Endothelial cell of umbilical vein (primary cell): ENCODE data around the gene AGBL4. TPM values are rescaled to one million over a fixed set of nuclear protein-coding genes. Genes with fewer than 3 reads are reported as not detected.

ENCODE experiments used
- BruUV-seq: library from RNA; stranded (reverse); fragments of 400-500 nt; replicated peaks from 2 replicates; lab custom pipeline; 2021; lab: Mats Ljungman, UMichigan
- CTCF ChIA-PET: fragments of 300-600, 350-600 bp; sonication (Branson Sonifier 250); formaldehyde crosslinking; loops from one replicate; lab custom pipeline; 2021; ENCODE audit warnings: antibody characterized with exemption, inconsistent platforms; lab: Charles Lee
- POLR2A ChIA-PET: fragments of 300-600, 350-600 bp; sonication (Branson Sonifier 250); formaldehyde crosslinking; loops from one replicate; lab custom pipeline; 2021; ENCODE audit warnings: antibody characterized with exemption, inconsistent platforms; lab: Charles Lee
- DNase-seq: peaks from one replicate; pipeline ENCODE4 v3.0.0-alpha.2; 2011; ENCODE audit warnings: low read depth, low spot score
- FAIRE-seq: peaks from 2 replicates; lab custom pipeline; 2011; peaks lifted over from hg19 to GRCh38; lab: Jason Lieb, UNC
- H2AFZ ChIP-seq: 2 replicates; pipeline ENCODE4 v1.6.0; 2012; ENCODE audit warnings: low read depth, low read length, control low read depth, inconsistent platforms
- H3K27ac ChIP-seq: 2 replicates; pipeline ENCODE4 v1.5.1; 2011; ENCODE audit warnings: low read depth, mild to moderate bottlenecking, control low read depth, low read length, moderate library complexity; ENCODE audit not compliant: insufficient read depth
- H3K27me3 ChIP-seq, 2 experiments: 2 replicates each; pipeline versions ENCODE4 v1.6.0 to v1.6.1; 2011; ENCODE audit warnings: low read length in 2 of 2, mixed read lengths in 1 of 2; ENCODE audit not compliant: control insufficient read depth in 2 of 2, insufficient read depth in 2 of 2
- H3K36me3 ChIP-seq, 2 experiments: 2 replicates in 1 of 2; 3 replicates in 1 of 2; pipeline ENCODE4 v1.5.1; 2011; ENCODE audit warnings: low read length in 2 of 2, mild to moderate bottlenecking in 1 of 2, moderate library complexity in 1 of 2; ENCODE audit not compliant: control insufficient read depth in 2 of 2, insufficient read depth in 2 of 2; ENCODE audit errors: extremely low read depth in 1 of 2
- H3K4me1 ChIP-seq: 3 replicates; pipeline ENCODE4 v1.5.1; 2011; ENCODE audit warnings: mild to moderate bottlenecking, low read length; ENCODE audit not compliant: control insufficient read depth, insufficient read depth; ENCODE audit errors: extremely low read depth
- H3K4me2 ChIP-seq: 2 replicates; pipeline ENCODE4 v1.6.1; 2011; ENCODE audit warnings: low read length, control low read depth, mixed read lengths; ENCODE audit not compliant: insufficient read depth
- H3K4me3 ChIP-seq, 3 experiments: fragments of 200-600 bp in 1 of 3; sonication (generic), shearing (Covaris generic) in 1 of 3; replicated peaks in 1 of 3; 2 replicates each; pipeline ENCODE4 v1.5.1; 2011 to 2016; ENCODE audit warnings: control low read depth in 3 of 3, low read length in 3 of 3, mild to moderate bottlenecking in 2 of 3, inconsistent platforms in 1 of 3, low read depth in 1 of 3, moderate library complexity in 1 of 3; ENCODE audit not compliant: insufficient read depth in 1 of 3
- H3K79me2 ChIP-seq: 2 replicates; pipeline ENCODE4 v1.6.0; 2012; ENCODE audit warnings: low read length, inconsistent platforms; ENCODE audit not compliant: control insufficient read depth, insufficient read depth
- H3K9ac ChIP-seq: replicated peaks from 2 replicates; pipeline ENCODE3; 2011; ENCODE audit warnings: low read length, control low read depth; ENCODE audit not compliant: insufficient read depth; ENCODE audit errors: extremely low read depth
- H3K9me1 ChIP-seq: replicated peaks from 3 replicates; pipeline ENCODE4 v1.6.0; 2011; ENCODE audit warnings: mild to moderate bottlenecking, low read length; ENCODE audit not compliant: control insufficient read depth, insufficient read depth; ENCODE audit errors: extremely low read depth
- H3K9me3 ChIP-seq: replicated peaks from 2 replicates; pipeline ENCODE4 v1.5.1; 2012; ENCODE audit warnings: low read length, inconsistent platforms; ENCODE audit not compliant: control insufficient read depth, insufficient read depth
- H4K20me1 ChIP-seq: replicated peaks from 2 replicates; pipeline ENCODE3; 2011; ENCODE audit warnings: mild to moderate bottlenecking, low read length; ENCODE audit not compliant: control insufficient read depth, insufficient read depth; ENCODE audit errors: extremely low read depth
- EZH2 ChIP-seq: IDR thresholded peaks from 2 replicates; pipeline ENCODE4 v1.6.1; 2012; ENCODE audit warnings: borderline replicate concordance, low read depth, mild to moderate bottlenecking, moderate library complexity, low read length, inconsistent platforms; ENCODE audit not compliant: severe bottlenecking
- FOS ChIP-seq: IDR thresholded peaks from 2 replicates; pipeline ENCODE4 v1.6.1; 2011; ENCODE audit warnings: mild to moderate bottlenecking, low read length, moderate library complexity, borderline replicate concordance; ENCODE audit not compliant: insufficient read depth
- GATA2 ChIP-seq: IDR thresholded peaks from 2 replicates; pipeline ENCODE4 v1.7.0; 2011; ENCODE audit warnings: low read depth, mild to moderate bottlenecking, moderate library complexity, mixed read lengths, low read length; ENCODE audit not compliant: insufficient read length, insufficient read depth
- JUN ChIP-seq: IDR thresholded peaks from 2 replicates; pipeline ENCODE4 v1.6.1; 2011; ENCODE audit warnings: borderline replicate concordance, low read depth; ENCODE audit not compliant: insufficient read length, insufficient read depth
- MYC ChIP-seq: IDR thresholded peaks from one replicate; pipeline ENCODE4 v1.6.1; 2011; ENCODE audit warnings: mild to moderate bottlenecking, low read depth, low read length
- POLR2A ChIP-seq: IDR thresholded peaks from 2 replicates; pipeline ENCODE4 v1.6.1; 2012; ENCODE audit warnings: low read depth, mild to moderate bottlenecking, control low read depth, low read length
- POLR2AphosphoS5 ChIP-seq: IDR thresholded peaks from 2 replicates; pipeline ENCODE4 v1.6.1; 2012; ENCODE audit warnings: low read depth, mild to moderate bottlenecking, control low read depth, low read length, moderate library complexity; ENCODE audit not compliant: insufficient read depth
- dilution Hi-C: fragments of 300-500 bp; cut with MboI; formaldehyde crosslinking; loops from one replicate; pipeline ENCODE4 v1.15.0; 2019; ENCODE audit warnings: low sequenced_read_pairs; ENCODE audit not compliant: extremely low pct_ligation_motif_present
- intact Hi-C: fragments of 100-400 bp; cut with micrococcal nuclease; formaldehyde crosslinking; loops from one replicate; pipeline ENCODE4 v1.10.0; 2022
- polyA plus RNA-seq, 4 experiments: library from polyadenylated mRNA; depleted of rRNA in 3 of 4; stranded (reverse) in 3 of 4; unstranded in 1 of 4; fragments of >200 nt; gene quantifications; 2 replicates each; pipeline versions ENCODE4 v1.2.1 to v1.2.3, GENCODE V29; 2011 to 2012; ENCODE audit warnings: missing spikeins in 1 of 4
- total RNA-seq: library from RNA; stranded (reverse); gene quantifications from 2 replicates; pipeline ENCODE4 v1.2.3, GENCODE V29; 2021
- TF ChIP-seq, protein P1 (sequence below): IDR thresholded peaks from 2 replicates; pipeline ENCODE4 v1.6.1; 2011; ENCODE audit not compliant: insufficient read depth, insufficient read length
- TF ChIP-seq, protein P2 (sequence below), 2 donors: IDR thresholded peaks; 1 replicate in 1 of 2; 2 replicates in 1 of 2; pipeline ENCODE4 v1.5.1; 2011; ENCODE audit warnings: low read length in 2 of 2, mild to moderate bottlenecking in 2 of 2, moderate library complexity in 2 of 2, control low read depth in 1 of 2, inconsistent platforms in 1 of 2, low read depth in 1 of 2; ENCODE audit not compliant: insufficient read depth in 1 of 2; ENCODE audit errors: extremely low read depth in 1 of 2

AGBL4 gene
- total and polyA plus RNA-seq, 2 donors (not counting 3 experiments of a cell fraction or from before 2014, with no cell fraction given), result not detected

DNA sequence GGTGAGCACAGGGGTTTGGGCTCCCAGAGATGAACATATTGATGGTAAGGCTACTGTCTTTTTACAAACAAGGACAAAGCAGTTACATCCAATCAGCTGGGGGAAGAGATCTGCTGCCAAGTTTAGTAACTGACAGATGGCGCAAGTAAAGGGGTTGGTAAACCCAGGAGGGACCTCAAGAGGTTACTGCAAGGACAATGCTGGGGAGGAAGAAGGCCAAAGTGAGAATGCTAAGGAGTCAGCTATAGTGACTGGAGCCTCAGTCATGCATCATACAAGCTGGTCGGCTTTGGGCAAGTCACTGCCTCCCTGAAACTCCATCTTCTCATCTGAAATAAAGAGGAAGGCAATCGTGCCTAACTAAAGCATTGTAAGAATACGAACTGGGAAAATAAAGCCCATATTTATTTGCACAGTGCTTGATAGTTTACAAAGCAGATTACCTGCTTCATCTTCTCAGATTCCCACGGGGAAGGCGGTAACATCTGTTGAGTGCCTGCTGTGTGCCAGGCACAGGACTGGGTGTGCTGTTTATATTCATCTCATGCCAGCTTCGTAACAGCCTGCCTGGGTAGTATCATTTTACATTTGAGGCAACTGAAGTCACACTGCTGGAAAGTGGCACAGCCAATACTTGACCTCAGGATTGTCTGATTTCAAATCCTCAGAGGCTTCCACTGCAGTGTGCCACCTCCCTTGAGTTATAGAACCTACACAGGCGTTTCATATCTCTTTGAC, 1361.9 kb downstream of the AGBL4 start:
- Histone ChIP-seq H3K4me1 (no peaks in the 10 kb centered on the region), H3K79me2 (no peaks in the 10 kb centered on the region), H3K4me2 (no peak overlapping the region), H3K9me1 (no peaks in the 10 kb centered on the region), H3K9me3 (no peaks in the 10 kb centered on the region), H4K20me1 (no peaks in the 10 kb centered on the region), H2AFZ (no peak overlapping the region), H3K36me3 (no peaks in the 10 kb centered on the region), H3K9ac (no peak overlapping the region), H3K27me3 (no peaks in the 10 kb centered on the region), H3K4me3 (no peak overlapping the region), H3K27ac (no peak overlapping the region)
- no peak for FAIRE-seq
- ChIA-PET POLR2A (no interaction called here), CTCF (no interaction called here)
- intact Hi-C loops, result no loop called here
- dilution Hi-C loops, result no loop called here
- TF ChIP-seq, protein P1, sequence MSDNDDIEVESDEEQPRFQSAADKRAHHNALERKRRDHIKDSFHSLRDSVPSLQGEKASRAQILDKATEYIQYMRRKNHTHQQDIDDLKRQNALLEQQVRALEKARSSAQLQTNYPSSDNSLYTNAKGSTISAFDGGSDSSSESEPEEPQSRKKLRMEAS, result no peak
- TF ChIP-seq JUN, result no peak
- TF ChIP-seq, protein P2, sequence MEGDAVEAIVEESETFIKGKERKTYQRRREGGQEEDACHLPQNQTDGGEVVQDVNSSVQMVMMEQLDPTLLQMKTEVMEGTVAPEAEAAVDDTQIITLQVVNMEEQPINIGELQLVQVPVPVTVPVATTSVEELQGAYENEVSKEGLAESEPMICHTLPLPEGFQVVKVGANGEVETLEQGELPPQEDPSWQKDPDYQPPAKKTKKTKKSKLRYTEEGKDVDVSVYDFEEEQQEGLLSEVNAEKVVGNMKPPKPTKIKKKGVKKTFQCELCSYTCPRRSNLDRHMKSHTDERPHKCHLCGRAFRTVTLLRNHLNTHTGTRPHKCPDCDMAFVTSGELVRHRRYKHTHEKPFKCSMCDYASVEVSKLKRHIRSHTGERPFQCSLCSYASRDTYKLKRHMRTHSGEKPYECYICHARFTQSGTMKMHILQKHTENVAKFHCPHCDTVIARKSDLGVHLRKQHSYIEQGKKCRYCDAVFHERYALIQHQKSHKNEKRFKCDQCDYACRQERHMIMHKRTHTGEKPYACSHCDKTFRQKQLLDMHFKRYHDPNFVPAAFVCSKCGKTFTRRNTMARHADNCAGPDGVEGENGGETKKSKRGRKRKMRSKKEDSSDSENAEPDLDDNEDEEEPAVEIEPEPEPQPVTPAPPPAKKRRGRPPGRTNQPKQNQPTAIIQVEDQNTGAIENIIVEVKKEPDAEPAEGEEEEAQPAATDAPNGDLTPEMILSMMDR (IDR thresholded peaks at IDR 0.05; ENCODE audit: extremely low read depth in 1 of 2, insufficient read depth in 1 of 2, low read depth in 1 of 2, low read length in 2 of 2), result no peak
- TF ChIP-seq MYC, result no peak
- no peak for TF ChIP-seq POLR2A
- no peak for TF ChIP-seq EZH2
- TF ChIP-seq POLR2AphosphoS5, result no peak
- no peak for TF ChIP-seq GATA2
- TF ChIP-seq FOS, result no peak
- BruUV-seq, result no TSS peak
- no peak for DNase-seq
